HL-60 (cell line): ENCODE data around the gene OR8S1.

ENCODE experiments used
- CTCF ChIP-seq: IDR thresholded peaks from one replicate; pipeline ENCODE4 v1.5.1; 2011; ENCODE audit warnings: low read length, control low read depth, inconsistent platforms; ENCODE audit not compliant: insufficient read depth
- GABPA ChIP-seq: IDR thresholded peaks from 2 replicates; pipeline ENCODE4 v1.6.1; 2012; ENCODE audit warnings: low read depth
- POLR2AphosphoS5 ChIP-seq: IDR thresholded peaks from 2 replicates; pipeline ENCODE4 v1.6.1; 2012; ENCODE audit warnings: low read depth
- REST ChIP-seq: IDR thresholded peaks from 2 replicates; pipeline ENCODE4 v1.6.1; 2012; ENCODE audit warnings: low read depth; ENCODE audit not compliant: insufficient replicate concordance

GRCh38 chr12:48527891-48528670 is 2.6 kb downstream of the OR8S1 start:
- TF ChIP-seq POLR2AphosphoS5 (no peak), REST (no peak), CTCF (no peak), GABPA (no peak)
